GM12878 (cell line): ENCODE results near the gene CCDC9B. TPM values are rescaled to one million over a fixed set of nuclear protein-coding genes. Genes with fewer than 3 reads are reported as not detected.

ENCODE experiments used
- ATAC-seq: fragments of 200-7000 bp; cut with Tn5 transposase; 3 replicates; pipeline ENCODE4 v1.9.1; 2020; ENCODE audit warnings: mild to moderate bottlenecking, moderate library complexity
- BruUV-seq: library from RNA; stranded (reverse); fragments of 400-500 nt; replicated peaks from 2 replicates; lab custom pipeline; 2021; lab: Mats Ljungman, UMichigan
- CTCF ChIA-PET: fragments of 300-600 bp; sonication (Branson Sonifier 250); formaldehyde crosslinking; extraction: SDS; loops from one replicate; lab custom pipeline; 2021; ENCODE audit warnings: inconsistent platforms; lab: Yijun Ruan, JAX
- POLR2A ChIA-PET: fragments of 350-600 bp; formaldehyde crosslinking; extraction: SDS; loops from one replicate; lab custom pipeline; 2021; ENCODE audit warnings: inconsistent platforms; lab: Charles Lee
- RAD21 ChIA-PET: fragments of 300-600 bp; sonication (Branson Sonifier 250); formaldehyde crosslinking; loops from one replicate; lab custom pipeline; 2023; ENCODE audit warnings: antibody characterized with exemption; ENCODE audit not compliant: unreplicated experiment; lab: Charles Lee
- SMC1A ChIA-PET: fragments of 300-600 bp; sonication (Branson Sonifier 250); formaldehyde crosslinking; loops from one replicate; lab custom pipeline; 2023; ENCODE audit not compliant: unreplicated experiment, uncharacterized antibody; lab: Charles Lee
- DNase-seq: peaks from one replicate; pipeline ENCODE4 v3.0.0-alpha.2; 2011; ENCODE audit warnings: low read depth, low spot score
- FAIRE-seq: peaks from 3 replicates; lab custom pipeline; 2011; peaks lifted over from hg19 to GRCh38; lab: Jason Lieb, UNC
- H2AFZ ChIP-seq: 2 replicates; pipeline ENCODE4 v1.6.0; 2011; ENCODE audit warnings: low read depth, low read length, control low read depth; ENCODE audit not compliant: control insufficient read depth
- H3K27ac ChIP-seq: 2 replicates; pipeline ENCODE4 v1.5.1; 2011; ENCODE audit warnings: control low read depth; ENCODE audit not compliant: control insufficient read depth, insufficient read depth
- H3K27me3 ChIP-seq, 2 experiments: replicated peaks in 1 of 2; 2 replicates each; pipeline versions ENCODE4 v1.6.0 to v1.6.1; 2011; ENCODE audit warnings: low read length in 1 of 2; ENCODE audit not compliant: control insufficient read depth in 2 of 2, insufficient read depth in 2 of 2
- H3K36me3 ChIP-seq, 2 experiments: 2 replicates each; pipeline ENCODE4 v1.5.1; 2011; ENCODE audit warnings: low read length in 1 of 2; ENCODE audit not compliant: control insufficient read depth in 2 of 2, insufficient read depth in 2 of 2
- H3K4me1 ChIP-seq: 2 replicates; pipeline ENCODE4 v1.6.1; 2011; ENCODE audit warnings: mild to moderate bottlenecking, low read length, moderate library complexity, mixed read lengths; ENCODE audit not compliant: control insufficient read depth, insufficient read depth
- H3K4me2 ChIP-seq: 2 replicates; pipeline ENCODE4 v1.6.0; 2011; ENCODE audit warnings: control low read depth; ENCODE audit not compliant: control insufficient read depth, insufficient read depth
- H3K4me3 ChIP-seq: fragments of 200-600 bp; sonication (generic); 2 replicates; pipeline ENCODE4 v1.5.1; 2016
- H3K79me2 ChIP-seq: 2 replicates; pipeline ENCODE4 v1.6.0; 2011; ENCODE audit warnings: low read length; ENCODE audit not compliant: control insufficient read depth, insufficient read depth
- H3K9ac ChIP-seq: 2 replicates; pipeline ENCODE4 v1.8.0; 2011; ENCODE audit warnings: low read length, control low read depth, mixed read lengths; ENCODE audit not compliant: control insufficient read depth, insufficient read depth
- H3K9me3 ChIP-seq: replicated peaks from 3 replicates; pipeline ENCODE4 v1.5.1; 2011; ENCODE audit warnings: mild to moderate bottlenecking, low read length; ENCODE audit not compliant: control insufficient read depth, insufficient read depth
- H4K20me1 ChIP-seq: 2 replicates; pipeline ENCODE4 v1.6.0; 2011; ENCODE audit not compliant: control insufficient read depth, insufficient read depth
- E2F8 ChIP-seq: fragments of 450-650 bp; IDR thresholded peaks from 2 replicates; pipeline ENCODE4 v1.6.1; 2018; ENCODE audit warnings: mild to moderate bottlenecking, low read depth, moderate library complexity; ENCODE audit not compliant: partially characterized antibody
- HCFC1 ChIP-seq: fragments of 150-350 bp; IDR thresholded peaks from 2 replicates; pipeline ENCODE4 v1.6.1; 2014; ENCODE audit warnings: low read length
- KDM1A ChIP-seq: fragments of 200-600 bp; sonication (generic); IDR thresholded peaks from 2 replicates; pipeline ENCODE4 v1.6.1; 2016; ENCODE audit warnings: borderline replicate concordance
- MYC ChIP-seq: IDR thresholded peaks from 2 replicates; pipeline ENCODE4 v1.6.1; 2011; ENCODE audit warnings: mild to moderate bottlenecking, low read length, moderate library complexity, inconsistent platforms; ENCODE audit not compliant: insufficient read depth, insufficient replicate concordance, insufficient read length, severe bottlenecking
- NFYA ChIP-seq: IDR thresholded peaks from 2 replicates; pipeline ENCODE4 v1.6.1; 2011; ENCODE audit warnings: low read depth, mild to moderate bottlenecking, low read length, improper control_type of control experiment, borderline replicate concordance
- NRF1 ChIP-seq: conservative IDR thresholded peaks from 2 replicates; pipeline ENCODE4 v1.6.1; 2011; ENCODE audit warnings: mild to moderate bottlenecking, low read depth, low read length, improper control_type of control experiment
- SREBF2 ChIP-seq: IDR thresholded peaks from 2 replicates; pipeline ENCODE4 v1.6.1; 2012; ENCODE audit warnings: mild to moderate bottlenecking, low read length
- ZZZ3 ChIP-seq: IDR thresholded peaks from 2 replicates; pipeline ENCODE4 v1.6.1; 2011; ENCODE audit warnings: low read depth; ENCODE audit not compliant: control insufficient read depth, insufficient read length
- WGBS: methylation state at CpG from one replicate; pipeline ENCODE4 v1.1.6; 2016; ENCODE audit warnings: low lambda C conversion rate; ENCODE audit not compliant: insufficient replicate concordance, insufficient coverage; ENCODE audit errors: missing lambda C conversion rate; 5-methylcytosine and 5-hydroxymethylcytosine counted together
- in situ Hi-C: fragments of 300-500 bp; cut with MboI; formaldehyde crosslinking; loops from 9 replicates; pipeline ENCODE4 v1.14.3; 2018; ENCODE audit warnings: mixed read lengths
- intact Hi-C: fragments of 100-400 bp; cut with micrococcal nuclease; formaldehyde crosslinking; loops from one replicate; pipeline ENCODE4 v1.14.2; 2022; ENCODE audit not compliant: unreplicated experiment
- polyA plus RNA-seq, 11 experiments: library from polyadenylated mRNA; depleted of rRNA in 4 of 11; unstranded in 6 of 11; stranded (reverse) in 5 of 11; fragments of >200 nt; fragmentation: Nextera tagmentation in 4 of 11; fragmentation: Illumina TruSeq in 1 of 11; extraction: Ambion mirVana in 4 of 11; extraction: Trizol in 1 of 11; gene quantifications; 1 replicate in 1 of 11; 2 replicates in 10 of 11; pipeline versions ENCODE4 v1.2.1 to v1.2.3, GENCODE V29; 2011 to 2016; ENCODE audit warnings: inconsistent platforms in 2 of 11, missing spikeins in 2 of 11, low read depth in 1 of 11
- total RNA-seq, 4 experiments: library from RNA; depleted of rRNA in 3 of 4; stranded (reverse); fragments of >200 nt in 3 of 4; fragmentation: Illumina TruSeq in 1 of 4; extraction: Trizol in 1 of 4; gene quantifications; 2 replicates each; pipeline versions ENCODE4 v1.2.1 to v1.2.3, GENCODE V29; 2013 to 2021

Gene CCDC9B
- total and polyA plus RNA-seq, 10 of the 15 experiments (the other 5 are each of a cell fraction or from before 2014, with no cell fraction given) = 0.01 to 0.08 (median 0.03) TPM; not detected in 6

- TF ChIP-seq ZZZ3 = no peak
- no peak for TF ChIP-seq E2F8
- no peak for TF ChIP-seq NFYA
- no peak for TF ChIP-seq SREBF2
- no peak for TF ChIP-seq MYC
- TF ChIP-seq HCFC1 = no peak
- no peak for TF ChIP-seq NRF1
- no peak for TF ChIP-seq KDM1A
- peaks cover 11 to 25% of the 10 kb centered on the region in 2 experiments for H3K36me3 ChIP-seq
- no peak overlapping the region for H2AFZ ChIP-seq
- BruUV-seq = no TSS peak
- DNase-seq = no peak
- 97% methylated on average over 13 of the region's 13 CpGs for WGBS
- H3K27me3 ChIP-seq = no peaks in the 10 kb centered on the region
- no peaks in the 10 kb centered on the region for H3K9me3 ChIP-seq
- ChIA-PET SMC1A (interaction anchor here (1.2 to 3.1 kb wide), 3 partner anchors 9 to 18 kb away, joined by 3 to 7 read pairs (median 3); no protein-coding TSS in a partner anchor), POLR2A (interaction anchor here (1.3 kb wide), 1 partner anchor 9 kb away, joined by 6 read pairs; no protein-coding TSS in a partner anchor), RAD21 (no interaction called here), CTCF (interaction anchor here (0.8 to 1.4 kb wide), 2 partner anchors 9 to 24 kb away, joined by 3 to 6 read pairs; no protein-coding TSS in a partner anchor)
- H3K79me2 ChIP-seq = peaks cover 11% of the 10 kb centered on the region
- no peak overlapping the region for H3K4me3 ChIP-seq
- H4K20me1 ChIP-seq = no peaks in the 10 kb centered on the region
- intact Hi-C loops (no loop called here), in situ Hi-C loops (no loop called here)
- peaks cover 3% of the 10 kb centered on the region; the same call in 1 of the 2 replicates for H3K4me1 ChIP-seq
- H3K4me2 ChIP-seq = no peak overlapping the region
- no peak overlapping the region for H3K9ac ChIP-seq
- no peak overlapping the region for H3K27ac ChIP-seq
- ATAC-seq = no peak
- FAIRE-seq = no peak
These were observed 48.4 kb upstream of the CCDC9B start for GRCh38 chr15:40388941-40389823.
